Stimulated activated CD8-positive, alpha-beta memory T cell treated with anti-CD3 and anti-CD28 coated beads, Interleukin-4, amount 100 ng/mL, for 48 hours (primary cell): ENCODE results near the gene CAPNS1.
"Not testable (repeated sequence)": the region's sequence is repeated elsewhere in the genome, so short reads cannot be mapped to it uniquely, and the experiment has no call there.

Experiments
- DNase-seq: peaks from one replicate; pipeline ENCODE4 v3.0.0-alpha.2; 2020

CAPNS1 gene

GRCh38 chr19:36114721-36115452 lies 25.0 kb upstream of the CAPNS1 start, which contains the start of gene POLR2I:
Gene POLR2I, minus strand, starts transcription at chr19:36114875. Its CDS starts 19 bp downstream, at chr19:36114856.
- DNase-seq: peak; percentile 99

DNA sequence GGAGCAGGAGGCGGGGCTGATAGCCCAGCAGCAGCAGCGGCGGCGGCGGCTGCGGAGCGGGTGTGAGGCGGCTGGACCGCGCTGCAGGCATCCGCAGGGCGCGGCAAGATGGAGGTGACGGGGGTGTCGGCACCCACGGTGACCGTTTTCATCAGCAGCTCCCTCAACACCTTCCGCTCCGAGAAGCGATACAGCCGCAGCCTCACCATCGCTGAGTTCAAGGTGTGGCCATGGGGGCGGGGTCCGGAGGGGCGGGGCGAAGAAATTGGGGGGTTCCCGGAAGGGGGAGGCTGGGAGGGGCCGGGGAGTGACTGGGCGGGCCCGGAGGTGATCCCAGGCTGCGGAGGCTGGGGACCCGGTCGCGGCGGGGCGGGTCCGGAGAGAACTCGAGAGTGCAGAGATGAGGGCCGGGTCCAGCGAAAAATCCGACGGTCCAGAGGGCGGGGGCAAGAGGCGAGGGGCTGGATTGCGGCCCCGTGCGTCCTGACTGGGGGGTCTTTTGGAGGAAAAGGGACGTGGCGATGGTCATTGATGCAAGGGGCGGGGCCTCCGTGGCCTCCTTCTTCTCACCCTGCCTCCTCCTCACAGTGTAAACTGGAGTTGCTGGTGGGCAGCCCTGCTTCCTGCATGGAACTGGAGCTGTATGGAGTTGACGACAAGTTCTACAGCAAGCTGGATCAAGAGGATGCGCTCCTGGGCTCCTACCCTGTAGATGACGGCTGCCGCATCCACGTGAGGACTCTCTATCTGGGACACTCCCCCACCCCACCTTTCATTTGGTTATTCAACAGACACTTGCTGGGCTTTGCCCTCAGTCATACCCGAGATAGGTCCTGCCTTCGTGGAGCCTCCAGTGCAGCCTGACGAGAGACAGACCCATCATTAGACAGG lies 24.2 kb upstream of the CAPNS1 start, which contains the start of gene TBCB:
TSS of gene TBCB (plus strand) at position 16 of the 891 bp plus-strand sequence. CDS start at position 109, 93 bp downstream.
- peak; percentile 93 for DNase-seq

- DNase-seq: no peak
These were observed 23.6 kb upstream of the CAPNS1 start for GRCh38 chr19:36116344-36116637.

DNA sequence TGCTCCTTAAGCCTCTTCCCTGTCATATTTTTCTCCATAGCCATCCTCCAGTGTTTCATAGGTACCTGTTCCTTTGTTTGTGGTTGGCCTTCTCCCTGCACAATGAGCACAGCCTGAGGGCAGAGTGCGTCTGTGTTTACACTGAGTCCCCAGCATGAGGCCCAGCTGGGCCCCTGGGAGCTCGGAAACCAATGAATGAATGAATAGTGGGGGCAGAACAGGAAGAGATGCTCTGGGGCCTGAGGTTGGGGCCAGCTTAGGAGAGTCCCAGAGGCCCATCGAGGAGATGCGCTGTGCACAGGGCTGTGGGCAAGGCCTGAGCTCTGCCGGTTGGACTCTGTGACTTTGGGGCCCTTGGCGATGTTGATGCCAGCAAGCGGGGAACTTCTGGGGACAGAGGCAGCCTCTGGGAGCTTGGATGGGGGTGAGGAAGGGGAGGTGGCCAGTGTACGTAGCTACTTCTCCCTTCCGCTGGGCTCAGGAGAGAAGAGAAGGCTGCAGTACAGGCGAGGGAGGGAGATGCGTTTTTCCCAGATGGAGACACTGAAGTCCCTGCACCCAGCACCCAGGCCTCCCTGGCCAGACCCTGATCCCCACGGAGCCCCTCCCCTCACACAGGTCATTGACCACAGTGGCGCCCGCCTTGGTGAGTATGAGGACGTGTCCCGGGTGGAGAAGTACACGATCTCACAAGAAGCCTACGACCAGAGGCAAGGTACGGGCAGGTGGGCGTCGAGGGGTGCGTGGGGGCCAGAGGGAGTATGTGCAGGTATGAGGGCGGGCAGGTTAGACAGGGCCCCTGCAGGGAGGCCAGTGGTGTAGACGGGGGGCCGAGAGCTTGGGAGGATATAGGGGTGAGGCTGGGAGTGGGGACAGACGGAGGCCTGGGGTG lies 19.5 kb upstream of the CAPNS1 start:
- DNase-seq: no peak

- DNase-seq: no peak
These were observed 18.9 kb upstream of the CAPNS1 start for GRCh38 chr19:36120984-36121358.

DNA sequence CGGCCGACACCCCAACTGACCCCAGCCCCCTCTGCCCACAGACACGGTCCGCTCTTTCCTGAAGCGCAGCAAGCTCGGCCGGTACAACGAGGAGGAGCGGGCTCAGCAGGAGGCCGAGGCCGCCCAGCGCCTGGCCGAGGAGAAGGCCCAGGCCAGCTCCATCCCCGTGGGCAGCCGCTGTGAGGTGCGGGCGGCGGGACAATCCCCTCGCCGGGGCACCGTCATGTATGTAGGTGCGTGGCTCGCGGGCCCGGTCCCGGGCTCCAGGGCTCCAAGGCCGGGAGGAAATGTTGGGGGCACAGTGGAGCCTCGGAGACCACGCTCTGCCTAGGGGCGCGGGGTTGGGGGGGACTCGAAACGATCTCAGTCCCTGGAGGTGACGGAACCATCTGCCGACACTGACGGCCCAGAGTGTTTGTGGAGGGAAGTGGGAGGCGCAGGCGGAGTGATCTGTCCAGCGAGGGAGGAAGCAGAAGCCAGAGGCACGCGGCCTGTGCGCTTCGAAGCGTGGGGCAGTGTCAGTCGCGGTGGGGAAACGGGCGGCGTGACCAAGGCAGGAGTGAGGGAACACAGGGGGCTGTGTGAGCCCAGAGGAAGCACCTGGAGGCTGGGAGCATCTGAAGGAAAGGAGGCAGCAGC lies 18.3 kb upstream of the CAPNS1 start:
- DNase-seq: no peak

DNA sequence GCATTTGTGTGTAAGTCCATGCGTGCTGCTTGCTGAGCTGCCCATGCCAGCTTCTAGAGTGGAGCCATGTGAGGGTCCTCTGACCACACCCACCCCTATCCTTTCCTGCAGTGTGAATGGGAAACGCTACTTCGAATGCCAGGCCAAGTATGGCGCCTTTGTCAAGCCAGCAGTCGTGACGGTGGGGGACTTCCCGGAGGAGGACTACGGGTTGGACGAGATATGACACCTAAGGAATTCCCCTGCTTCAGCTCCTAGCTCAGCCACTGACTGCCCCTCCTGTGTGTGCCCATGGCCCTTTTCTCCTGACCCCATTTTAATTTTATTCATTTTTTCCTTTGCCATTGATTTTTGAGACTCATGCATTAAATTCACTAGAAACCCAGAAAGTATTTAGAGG lies 14.3 kb upstream of the CAPNS1 start:
- DNase-seq: no peak

- DNase-seq: no peak
These were observed 11.5 kb upstream of the CAPNS1 start for GRCh38 chr19:36128392-36128736.

- not testable (repeated sequence) for DNase-seq
These were observed 8.6 kb upstream of the CAPNS1 start for GRCh38 chr19:36131221-36131620.

- DNase-seq: not testable (repeated sequence)
These were observed 5.0 kb upstream of the CAPNS1 start for GRCh38 chr19:36134867-36135266.

- DNase-seq: no peak
These were observed 2.7 kb upstream of the CAPNS1 start for GRCh38 chr19:36136964-36137686.

GRCh38 chr19:36139120-36139472 lies 770 bp upstream of the CAPNS1 start:
- no peak for DNase-seq

GRCh38 chr19:36140304-36141038 lies 605 bp downstream of the CAPNS1 start:
- peak; percentile 70 for DNase-seq

DNA sequence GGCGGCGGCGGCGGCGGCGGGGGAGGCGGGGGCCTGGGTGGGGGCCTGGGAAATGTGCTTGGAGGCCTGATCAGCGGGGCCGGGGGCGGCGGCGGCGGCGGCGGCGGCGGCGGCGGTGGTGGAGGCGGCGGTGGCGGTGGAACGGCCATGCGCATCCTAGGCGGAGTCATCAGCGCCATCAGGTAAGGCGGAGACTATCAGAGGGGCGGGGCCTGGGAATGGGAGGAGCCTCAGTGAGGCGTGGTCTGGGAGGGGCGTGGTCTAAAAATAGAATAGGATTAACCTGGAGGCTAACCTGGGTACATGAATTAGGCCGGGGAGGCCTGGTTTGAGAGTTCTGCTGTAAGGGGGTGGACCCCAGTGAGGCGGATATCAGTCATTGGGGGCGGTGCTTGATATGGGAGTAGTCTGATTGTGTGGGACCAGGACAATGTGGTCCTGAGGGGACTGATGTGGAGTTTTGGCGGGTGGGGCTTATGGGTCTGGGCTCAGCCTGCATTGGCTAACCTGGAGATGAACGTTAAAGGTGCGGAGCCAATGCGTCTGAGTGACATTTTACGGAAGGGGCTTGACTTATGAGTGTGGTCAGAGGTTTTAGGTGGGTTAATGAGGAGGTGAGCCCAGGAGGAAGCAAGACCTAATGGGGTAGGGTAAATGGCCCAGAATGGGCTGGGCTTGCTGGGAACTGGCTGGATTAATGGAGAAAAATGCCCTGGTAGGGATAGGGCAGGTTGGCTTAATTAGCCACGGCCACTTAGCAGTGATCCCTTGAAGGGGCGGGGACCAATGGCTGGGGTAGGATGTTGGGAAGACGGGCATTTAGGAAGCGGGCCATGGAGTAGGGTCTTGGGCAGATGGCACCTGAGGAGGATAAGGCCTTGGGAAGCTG lies 1.4 kb downstream of the CAPNS1 start:
- peak; percentile 98 for DNase-seq

GRCh38 chr19:36142046-36142445 lies 2.2 kb downstream of the CAPNS1 start:
- DNase-seq: no peak

DNA sequence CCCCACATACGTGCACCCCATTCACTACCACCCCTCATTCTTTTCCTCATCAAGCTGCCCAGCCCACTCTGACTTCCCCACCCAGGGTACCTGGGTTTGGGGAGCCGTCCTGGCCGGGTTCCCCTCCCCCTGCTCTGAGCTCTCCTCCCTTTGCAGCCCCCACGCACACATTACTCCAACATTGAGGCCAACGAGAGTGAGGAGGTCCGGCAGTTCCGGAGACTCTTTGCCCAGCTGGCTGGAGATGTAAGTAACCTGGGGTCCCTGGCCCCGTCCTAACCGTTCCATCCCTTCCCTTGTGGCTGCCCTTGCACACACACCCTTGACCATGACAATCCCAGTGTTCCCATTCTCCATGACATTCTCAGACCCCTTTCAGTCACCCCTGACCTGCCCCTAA lies 2.6 kb downstream of the CAPNS1 start:
- no peak for DNase-seq

GRCh38 chr19:36144624-36145023 lies 4.8 kb downstream of the CAPNS1 start:
- DNase-seq: no peak

GRCh38 chr19:36149673-36150406 lies 10.0 kb downstream of the CAPNS1 start:
- no peak for DNase-seq

DNA sequence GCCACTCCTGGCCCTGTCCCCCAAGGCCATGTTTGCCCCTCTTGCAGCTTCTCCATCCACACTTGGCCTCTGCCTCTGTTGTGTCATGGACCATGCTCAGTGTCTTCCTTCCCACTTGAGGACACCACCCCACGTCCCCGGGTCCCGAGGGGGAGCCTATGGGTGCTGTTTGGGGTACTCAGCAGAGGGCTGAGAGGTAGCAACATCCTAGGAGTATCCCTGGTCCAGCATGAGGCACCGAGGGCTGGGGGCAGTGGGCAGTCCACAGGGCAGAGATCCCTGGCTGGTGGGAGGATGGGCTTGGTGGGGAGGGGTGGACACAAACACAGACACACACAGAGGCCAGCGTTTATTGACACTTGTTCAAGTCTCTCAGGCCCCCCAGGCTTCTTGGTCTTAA lies 10.7 kb downstream of the CAPNS1 start:
- no peak for DNase-seq
